K562 (cell line): ENCODE measurements around the gene CBFA2T3. TPM values are rescaled to one million over a fixed set of nuclear protein-coding genes. Genes with fewer than 3 reads are reported as not detected.
A peak's percentile ranks its signal among the peaks of the same experiment; 100 is the strongest.

Source experiments
- CTBP1 ChIP-seq: fragments of 450-650 bp; IDR thresholded peaks from 2 replicates; pipeline ENCODE4 v1.6.1; 2016; ENCODE audit warnings: borderline replicate concordance
- KDM2B ChIP-seq: fragments of 250-450 bp; sonication (Bioruptor Pico); IDR thresholded peaks from 2 replicates; pipeline ENCODE4 v1.8.0; 2021; ENCODE audit warnings: mild to moderate bottlenecking, moderate library complexity
- MIER1 ChIP-seq: fragments of 450-650 bp; IDR thresholded peaks from 2 replicates; pipeline ENCODE4 v1.6.1; 2016; ENCODE audit warnings: antibody characterized with exemption, mild to moderate bottlenecking, low read depth
- NRF1 ChIP-seq, 2 experiments: fragments of 450-650 bp; IDR thresholded peaks in 1 of 2; conservative IDR thresholded peaks in 1 of 2; 2 replicates each; pipeline ENCODE4 v1.6.1; 2014; ENCODE audit warnings: mild to moderate bottlenecking in 2 of 2
- POLR2H ChIP-seq: IDR thresholded peaks from 2 replicates; pipeline ENCODE4 v1.6.1; 2016; ENCODE audit warnings: missing genetic modification characterization, low read depth, mild to moderate bottlenecking, control low read depth, missing compliant biosample characterization, moderate library complexity
- RCOR1 ChIP-seq, 2 experiments: IDR thresholded peaks; 2 replicates each; pipeline ENCODE4 v1.6.1; 2012; ENCODE audit warnings: low read depth in 2 of 2, low read length in 2 of 2, borderline replicate concordance in 1 of 2, improper control_type of control experiment in 1 of 2
- SAFB ChIP-seq: fragments of 200-400 bp; formaldehyde crosslinking; IDR thresholded peaks from 2 replicates; pipeline ENCODE4 v1.6.1; 2017; ENCODE audit warnings: low read depth, low read length, borderline replicate concordance
- ZNF431 ChIP-seq: sonication (generic); formaldehyde crosslinking; IDR thresholded peaks from 2 replicates; pipeline ENCODE4 v1.8.0; 2022; ENCODE audit warnings: mild to moderate bottlenecking, missing genetic modification reagents
- ZNF445 ChIP-seq: fragments of 250-450 bp; sonication (Bioruptor Pico); IDR thresholded peaks from 2 replicates; pipeline ENCODE4 v1.4.0; 2020; ENCODE audit warnings: low read depth, mild to moderate bottlenecking, moderate library complexity
- polyA plus RNA-seq, 8 experiments: library from polyadenylated mRNA; depleted of rRNA in 4 of 8; stranded (reverse) in 5 of 8; unstranded in 3 of 8; fragments of >200 nt; fragmentation: Nextera tagmentation in 2 of 8; fragmentation: Illumina TruSeq in 1 of 8; extraction: Ambion mirVana in 2 of 8; extraction: Trizol in 1 of 8; gene quantifications; 2 replicates each; pipeline versions ENCODE4 v1.2.1 to v1.2.3, GENCODE V29; 2011 to 2014; ENCODE audit warnings: inconsistent platforms in 1 of 8, missing spikeins in 1 of 8
- total RNA-seq, 7 experiments: library from RNA; depleted of rRNA in 6 of 7; stranded (reverse); fragments of >200 nt in 6 of 7; fragmentation: Illumina TruSeq in 2 of 7; extraction: Trizol in 2 of 7; gene quantifications; 2 replicates each; pipeline versions ENCODE4 v1.2.1 to v1.2.3, GENCODE V29; 2011 to 2021; ENCODE audit warnings: low replicate concordance in 1 of 7
- TF ChIP-seq, protein P1 (sequence below): sonication (generic); formaldehyde crosslinking; IDR thresholded peaks from 2 replicates; pipeline ENCODE4 v1.9.0; 2022; ENCODE audit warnings: mild to moderate bottlenecking, missing genetic modification reagents
- TF ChIP-seq, protein P2 (sequence below): IDR thresholded peaks from 2 replicates; pipeline ENCODE4 v1.6.1; 2014; ENCODE audit warnings: antibody characterized with exemption
- TF ChIP-seq, protein P3 (sequence below): fragments of 450-650 bp; IDR thresholded peaks from 2 replicates; pipeline ENCODE4 v1.6.1; 2016; ENCODE audit warnings: borderline replicate concordance
- TF ChIP-seq, protein P4 (sequence below): fragments of 450-650 bp; IDR thresholded peaks from 2 replicates; pipeline ENCODE4 v1.6.1; 2018; ENCODE audit not compliant: partially characterized antibody
- TF ChIP-seq, protein P5 (sequence below): sonication (generic); formaldehyde crosslinking; IDR thresholded peaks from 2 replicates; pipeline ENCODE4 v1.8.0; 2022; ENCODE audit warnings: missing genetic modification reagents, mild to moderate bottlenecking, borderline replicate concordance

The CBFA2T3 gene
- total and polyA plus RNA-seq, 9 of the 15 experiments (the other 6 are each of a cell fraction or from before 2014, with no cell fraction given): 2.3 to 145 (median 6.7) TPM

DNA sequence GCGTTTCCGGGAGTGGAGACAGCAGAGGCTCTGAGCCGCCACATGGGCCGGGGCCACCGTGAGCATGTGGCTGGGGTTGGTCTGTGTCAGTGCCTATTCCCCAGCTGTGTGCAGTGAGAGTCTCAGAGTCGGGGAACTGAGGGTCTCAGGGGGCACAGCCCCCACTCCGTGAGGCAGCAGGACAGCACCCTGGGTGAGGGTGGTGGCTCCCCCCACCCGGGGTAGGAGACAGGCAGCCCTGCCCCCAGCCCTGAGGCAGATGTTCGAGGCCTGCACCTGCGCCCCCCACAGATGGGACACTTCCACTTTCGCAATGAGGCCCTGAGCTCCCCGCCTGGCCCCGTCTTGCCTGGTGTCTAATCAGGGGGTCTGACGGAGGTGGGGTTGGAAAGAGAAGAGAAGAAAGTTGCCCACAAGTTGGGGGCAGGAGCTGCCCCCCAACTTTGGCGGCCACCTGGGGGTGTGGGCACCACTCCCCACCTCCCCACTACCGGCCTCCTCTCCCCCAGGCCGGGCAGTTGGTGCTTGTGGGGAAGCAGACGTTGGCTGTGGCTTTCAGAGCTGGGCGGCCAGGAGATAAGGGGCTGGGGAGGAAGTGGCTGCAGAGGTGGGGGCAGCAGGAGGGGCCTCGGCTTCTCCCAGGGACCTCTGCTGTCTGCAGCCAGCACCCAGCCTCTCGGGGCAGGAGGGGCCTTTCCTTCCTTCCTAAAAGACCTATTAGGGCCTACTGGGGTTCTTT is 1.8 kb upstream of the CBFA2T3 start (continued):
- TF ChIP-seq CTBP1 (peak; percentile 70; the same call in 1 of the 2 replicates), POLR2H (peak; percentile 74), ZNF431 (CRISPR knock-in tag) (peak; percentile 74), MIER1 (peak; percentile 51; the same call in 1 of the 2 replicates), SAFB (peak; percentile 22; the same call in 1 of the 2 replicates), RCOR1 (IDR thresholded peaks at IDR 0.05; ENCODE audit: borderline replicate concordance in 1 of 2, low read depth in 2 of 2, low read length in 2 of 2) (peak; percentile 6 to 74; a peak in 1 of 4 replicates), ZNF445 (no peak), NRF1 (conservative IDR thresholded peaks at IDR 0.05 in 1 of 2, IDR thresholded peaks at IDR 0.05 in 1 of 2) (peak; percentile 55 to 65), KDM2B (no peak)
- TF ChIP-seq, protein P1, sequence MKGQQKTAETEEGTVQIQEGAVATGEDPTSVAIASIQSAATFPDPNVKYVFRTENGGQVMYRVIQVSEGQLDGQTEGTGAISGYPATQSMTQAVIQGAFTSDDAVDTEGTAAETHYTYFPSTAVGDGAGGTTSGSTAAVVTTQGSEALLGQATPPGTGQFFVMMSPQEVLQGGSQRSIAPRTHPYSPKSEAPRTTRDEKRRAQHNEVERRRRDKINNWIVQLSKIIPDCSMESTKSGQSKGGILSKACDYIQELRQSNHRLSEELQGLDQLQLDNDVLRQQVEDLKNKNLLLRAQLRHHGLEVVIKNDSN (CRISPR knock-in tag): peak; percentile 39
- TF ChIP-seq, protein P2, sequence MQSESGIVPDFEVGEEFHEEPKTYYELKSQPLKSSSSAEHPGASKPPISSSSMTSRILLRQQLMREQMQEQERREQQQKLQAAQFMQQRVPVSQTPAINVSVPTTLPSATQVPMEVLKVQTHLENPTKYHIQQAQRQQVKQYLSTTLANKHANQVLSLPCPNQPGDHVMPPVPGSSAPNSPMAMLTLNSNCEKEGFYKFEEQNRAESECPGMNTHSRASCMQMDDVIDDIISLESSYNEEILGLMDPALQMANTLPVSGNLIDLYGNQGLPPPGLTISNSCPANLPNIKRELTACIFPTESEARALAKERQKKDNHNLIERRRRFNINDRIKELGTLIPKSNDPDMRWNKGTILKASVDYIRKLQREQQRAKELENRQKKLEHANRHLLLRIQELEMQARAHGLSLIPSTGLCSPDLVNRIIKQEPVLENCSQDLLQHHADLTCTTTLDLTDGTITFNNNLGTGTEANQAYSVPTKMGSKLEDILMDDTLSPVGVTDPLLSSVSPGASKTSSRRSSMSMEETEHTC: peak; percentile 51; the same call in 1 of the 2 replicates
- TF ChIP-seq, protein P3, sequence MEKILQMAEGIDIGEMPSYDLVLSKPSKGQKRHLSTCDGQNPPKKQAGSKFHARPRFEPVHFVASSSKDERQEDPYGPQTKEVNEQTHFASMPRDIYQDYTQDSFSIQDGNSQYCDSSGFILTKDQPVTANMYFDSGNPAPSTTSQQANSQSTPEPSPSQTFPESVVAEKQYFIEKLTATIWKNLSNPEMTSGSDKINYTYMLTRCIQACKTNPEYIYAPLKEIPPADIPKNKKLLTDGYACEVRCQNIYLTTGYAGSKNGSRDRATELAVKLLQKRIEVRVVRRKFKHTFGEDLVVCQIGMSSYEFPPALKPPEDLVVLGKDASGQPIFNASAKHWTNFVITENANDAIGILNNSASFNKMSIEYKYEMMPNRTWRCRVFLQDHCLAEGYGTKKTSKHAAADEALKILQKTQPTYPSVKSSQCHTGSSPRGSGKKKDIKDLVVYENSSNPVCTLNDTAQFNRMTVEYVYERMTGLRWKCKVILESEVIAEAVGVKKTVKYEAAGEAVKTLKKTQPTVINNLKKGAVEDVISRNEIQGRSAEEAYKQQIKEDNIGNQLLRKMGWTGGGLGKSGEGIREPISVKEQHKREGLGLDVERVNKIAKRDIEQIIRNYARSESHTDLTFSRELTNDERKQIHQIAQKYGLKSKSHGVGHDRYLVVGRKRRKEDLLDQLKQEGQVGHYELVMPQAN: peak; percentile 52; the same call in 1 of the 2 replicates
- TF ChIP-seq, protein P4, sequence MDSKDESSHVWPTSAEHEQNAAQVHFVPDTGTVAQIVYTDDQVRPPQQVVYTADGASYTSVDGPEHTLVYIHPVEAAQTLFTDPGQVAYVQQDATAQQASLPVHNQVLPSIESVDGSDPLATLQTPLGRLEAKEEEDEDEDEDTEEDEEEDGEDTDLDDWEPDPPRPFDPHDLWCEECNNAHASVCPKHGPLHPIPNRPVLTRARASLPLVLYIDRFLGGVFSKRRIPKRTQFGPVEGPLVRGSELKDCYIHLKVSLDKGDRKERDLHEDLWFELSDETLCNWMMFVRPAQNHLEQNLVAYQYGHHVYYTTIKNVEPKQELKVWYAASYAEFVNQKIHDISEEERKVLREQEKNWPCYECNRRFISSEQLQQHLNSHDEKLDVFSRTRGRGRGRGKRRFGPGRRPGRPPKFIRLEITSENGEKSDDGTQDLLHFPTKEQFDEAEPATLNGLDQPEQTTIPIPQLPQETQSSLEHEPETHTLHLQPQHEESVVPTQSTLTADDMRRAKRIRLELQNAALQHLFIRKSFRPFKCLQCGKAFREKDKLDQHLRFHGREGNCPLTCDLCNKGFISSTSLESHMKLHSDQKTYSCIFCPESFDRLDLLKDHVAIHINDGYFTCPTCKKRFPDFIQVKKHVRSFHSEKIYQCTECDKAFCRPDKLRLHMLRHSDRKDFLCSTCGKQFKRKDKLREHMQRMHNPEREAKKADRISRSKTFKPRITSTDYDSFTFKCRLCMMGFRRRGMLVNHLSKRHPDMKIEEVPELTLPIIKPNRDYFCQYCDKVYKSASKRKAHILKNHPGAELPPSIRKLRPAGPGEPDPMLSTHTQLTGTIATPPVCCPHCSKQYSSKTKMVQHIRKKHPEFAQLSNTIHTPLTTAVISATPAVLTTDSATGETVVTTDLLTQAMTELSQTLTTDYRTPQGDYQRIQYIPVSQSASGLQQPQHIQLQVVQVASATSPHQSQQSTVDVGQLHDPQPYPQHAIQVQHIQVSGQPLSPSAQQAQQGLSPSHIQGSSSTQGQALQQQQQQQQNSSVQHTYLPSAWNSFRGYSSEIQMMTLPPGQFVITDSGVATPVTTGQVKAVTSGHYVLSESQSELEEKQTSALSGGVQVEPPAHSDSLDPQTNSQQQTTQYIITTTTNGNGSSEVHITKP: peak; percentile 73
- TF ChIP-seq, protein P5, sequence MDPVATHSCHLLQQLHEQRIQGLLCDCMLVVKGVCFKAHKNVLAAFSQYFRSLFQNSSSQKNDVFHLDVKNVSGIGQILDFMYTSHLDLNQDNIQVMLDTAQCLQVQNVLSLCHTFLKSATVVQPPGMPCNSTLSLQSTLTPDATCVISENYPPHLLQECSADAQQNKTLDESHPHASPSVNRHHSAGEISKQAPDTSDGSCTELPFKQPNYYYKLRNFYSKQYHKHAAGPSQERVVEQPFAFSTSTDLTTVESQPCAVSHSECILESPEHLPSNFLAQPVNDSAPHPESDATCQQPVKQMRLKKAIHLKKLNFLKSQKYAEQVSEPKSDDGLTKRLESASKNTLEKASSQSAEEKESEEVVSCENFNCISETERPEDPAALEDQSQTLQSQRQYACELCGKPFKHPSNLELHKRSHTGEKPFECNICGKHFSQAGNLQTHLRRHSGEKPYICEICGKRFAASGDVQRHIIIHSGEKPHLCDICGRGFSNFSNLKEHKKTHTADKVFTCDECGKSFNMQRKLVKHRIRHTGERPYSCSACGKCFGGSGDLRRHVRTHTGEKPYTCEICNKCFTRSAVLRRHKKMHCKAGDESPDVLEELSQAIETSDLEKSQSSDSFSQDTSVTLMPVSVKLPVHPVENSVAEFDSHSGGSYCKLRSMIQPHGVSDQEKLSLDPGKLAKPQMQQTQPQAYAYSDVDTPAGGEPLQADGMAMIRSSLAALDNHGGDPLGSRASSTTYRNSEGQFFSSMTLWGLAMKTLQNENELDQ (CRISPR knock-in tag): peak; percentile 78; the same call in 1 of the 2 replicates
